HEK293 (cell line): Measurements from ENCODE around the gene ARIH2.

ENCODE experiments used
- CTCF ChIA-PET: fragments of 350-600 bp; formaldehyde crosslinking; extraction: SDS; loops from one replicate; lab custom pipeline; 2021; ENCODE audit warnings: antibody characterized with exemption; lab: Yijun Ruan, JAX
- POLR2A ChIA-PET: fragments of 300-600 bp; formaldehyde crosslinking; extraction: SDS; loops from one replicate; lab custom pipeline; 2020; ENCODE audit warnings: antibody characterized with exemption, inconsistent platforms; lab: Yijun Ruan, JAX
- H3K27ac ChIP-seq: fragments of 200-500 bp; sonication (Bioruptor generic); 2 replicates; pipeline ENCODE4 v1.5.1; 2014; ENCODE audit warnings: low read depth, low read length, control low read depth, inconsistent platforms; ENCODE audit errors: extremely low read depth
- H3K36me3 ChIP-seq, 2 experiments: fragments of 200-500 bp in 1 of 2; sonication (Bioruptor generic) in 1 of 2; 1 replicate in 1 of 2; 2 replicates in 1 of 2; pipeline ENCODE4 v1.5.1; 2014 to 2017; ENCODE audit warnings: inconsistent platforms in 2 of 2, low read length in 2 of 2; ENCODE audit not compliant: control insufficient read depth in 2 of 2, insufficient read depth in 1 of 2
- H3K4me1 ChIP-seq: fragments of 200-500 bp; sonication (Bioruptor generic); 2 replicates; pipeline ENCODE4 v1.5.1; 2014; ENCODE audit warnings: mild to moderate bottlenecking, low read length, inconsistent platforms; ENCODE audit not compliant: control insufficient read depth, insufficient read depth
- H3K4me3 ChIP-seq: 2 replicates; pipeline ENCODE4 v1.5.1; 2011; ENCODE audit warnings: low read depth, mild to moderate bottlenecking, control low read depth, low read length, moderate library complexity
- H3K9me3 ChIP-seq: fragments of 200-500 bp; sonication (Bioruptor generic); 2 replicates; pipeline ENCODE4 v1.5.1; 2014; ENCODE audit warnings: low read depth, low read length, inconsistent platforms; ENCODE audit not compliant: control insufficient read depth, insufficient read depth
- BCL11B ChIP-seq: fragments of 450-650 bp; formaldehyde crosslinking; IDR thresholded peaks from 2 replicates; pipeline ENCODE4 v1.5.1; 2016; ENCODE audit warnings: low read depth, missing biosample characterization, missing genetic modification characterization
- GLI4 ChIP-seq: fragments of 450-650 bp; formaldehyde crosslinking; IDR thresholded peaks from 2 replicates; pipeline ENCODE4 v1.5.1; 2016; ENCODE audit warnings: missing biosample characterization, missing genetic modification characterization
- HOXD13 ChIP-seq: sonication (generic); formaldehyde crosslinking; IDR thresholded peaks from 2 replicates; pipeline ENCODE4 v1.8.0; 2022; ENCODE audit warnings: missing genetic modification reagents, borderline replicate concordance
- KLF7 ChIP-seq: fragments of 450-650 bp; formaldehyde crosslinking; IDR thresholded peaks from 2 replicates; pipeline ENCODE4 v1.5.1; 2016; ENCODE audit warnings: missing biosample characterization, missing genetic modification characterization, borderline replicate concordance
- MYNN ChIP-seq: fragments of 450-650 bp; formaldehyde crosslinking; IDR thresholded peaks from 2 replicates; pipeline ENCODE4 v1.5.1; 2016; ENCODE audit warnings: missing biosample characterization, missing genetic modification characterization, borderline replicate concordance
- SETDB1 ChIP-seq: IDR thresholded peaks from one replicate; pipeline ENCODE4 v1.6.1; 2017; ENCODE audit warnings: mild to moderate bottlenecking, low read length, moderate library complexity, mixed read lengths; ENCODE audit not compliant: insufficient read length
- TRIM28 ChIP-seq: IDR thresholded peaks from 2 replicates; pipeline ENCODE4 v1.6.1; 2011; ENCODE audit warnings: low read length, control low read depth, borderline replicate concordance
- ZBTB17 ChIP-seq: fragments of 450-650 bp; formaldehyde crosslinking; IDR thresholded peaks from 2 replicates; pipeline ENCODE4 v1.5.1; 2016; ENCODE audit warnings: missing biosample characterization, missing genetic modification characterization
- ZBTB20 ChIP-seq: fragments of 450-650 bp; formaldehyde crosslinking; IDR thresholded peaks from 2 replicates; pipeline ENCODE4 v1.5.1; 2016; ENCODE audit warnings: missing biosample characterization, missing genetic modification characterization
- ZFHX2 ChIP-seq: fragments of 450-650 bp; formaldehyde crosslinking; conservative IDR thresholded peaks from 2 replicates; pipeline ENCODE4 v1.5.1; 2016; ENCODE audit warnings: missing biosample characterization, missing genetic modification characterization
- ZNF10 ChIP-seq: fragments of 450-650 bp; formaldehyde crosslinking; IDR thresholded peaks from 2 replicates; pipeline ENCODE4 v1.5.1; 2017; ENCODE audit warnings: missing biosample characterization, missing genetic modification characterization
- ZNF121 ChIP-seq: fragments of 450-650 bp; formaldehyde crosslinking; IDR thresholded peaks from 2 replicates; pipeline ENCODE4 v1.5.1; 2016; ENCODE audit warnings: missing biosample characterization, missing genetic modification characterization
- ZNF132 ChIP-seq: fragments of 450-650 bp; formaldehyde crosslinking; IDR thresholded peaks from 2 replicates; pipeline ENCODE4 v1.5.1; 2017; ENCODE audit warnings: missing biosample characterization, missing genetic modification characterization, borderline replicate concordance
- ZNF18 ChIP-seq: fragments of 450-650 bp; formaldehyde crosslinking; IDR thresholded peaks from 2 replicates; pipeline ENCODE4 v1.5.1; 2016; ENCODE audit warnings: missing biosample characterization, missing genetic modification characterization
- ZNF274 ChIP-seq, 2 experiments: fragments of 200-500 bp in 1 of 2; fragments of 450-650 bp in 1 of 2; sonication (Bioruptor generic) in 1 of 2; formaldehyde crosslinking in 1 of 2; IDR thresholded peaks; 2 replicates each; pipeline versions ENCODE4 v1.5.1 to v1.6.1; 2014 to 2016; ENCODE audit warnings: borderline replicate concordance in 1 of 2, inconsistent platforms in 1 of 2, low read length in 1 of 2, missing biosample characterization in 1 of 2, missing genetic modification characterization in 1 of 2
- ZNF341 ChIP-seq: fragments of 450-650 bp; formaldehyde crosslinking; IDR thresholded peaks from 2 replicates; pipeline ENCODE4; 2016; ENCODE audit warnings: low read depth, missing biosample characterization, missing genetic modification characterization
- ZNF394 ChIP-seq: fragments of 450-650 bp; formaldehyde crosslinking; IDR thresholded peaks from 2 replicates; pipeline ENCODE4 v1.5.1; 2016; ENCODE audit warnings: missing biosample characterization, missing genetic modification characterization, mild to moderate bottlenecking, moderate library complexity, borderline replicate concordance
- ZNF510 ChIP-seq: fragments of 450-650 bp; formaldehyde crosslinking; IDR thresholded peaks from 2 replicates; pipeline ENCODE4 v1.5.1; 2018; ENCODE audit warnings: mild to moderate bottlenecking, missing genetic modification characterization, missing biosample characterization; ENCODE audit not compliant: insufficient replicate concordance
- ZNF560 ChIP-seq: fragments of 450-650 bp; formaldehyde crosslinking; IDR thresholded peaks from 2 replicates; pipeline ENCODE4 v1.5.1; 2017; ENCODE audit warnings: missing biosample characterization, missing genetic modification characterization, borderline replicate concordance
- ZNF600 ChIP-seq: fragments of 450-650 bp; formaldehyde crosslinking; IDR thresholded peaks from 2 replicates; pipeline ENCODE4 v1.5.1; 2016; ENCODE audit warnings: missing biosample characterization, missing genetic modification characterization
- ZNF645 ChIP-seq: fragments of 450-650 bp; formaldehyde crosslinking; IDR thresholded peaks from 2 replicates; pipeline ENCODE4; 2016; ENCODE audit warnings: missing biosample characterization, missing genetic modification characterization
- ZNF768 ChIP-seq: fragments of 450-650 bp; formaldehyde crosslinking; IDR thresholded peaks from 2 replicates; pipeline ENCODE4 v1.5.1; 2018; ENCODE audit warnings: missing biosample characterization, mild to moderate bottlenecking, missing genetic modification characterization
- ZNF792 ChIP-seq: fragments of 450-650 bp; formaldehyde crosslinking; IDR thresholded peaks from 2 replicates; pipeline ENCODE4 v1.5.1; 2016; ENCODE audit warnings: missing biosample characterization, missing genetic modification characterization
- ZSCAN30 ChIP-seq: fragments of 450-650 bp; IDR thresholded peaks from 2 replicates; pipeline ENCODE4 v1.5.1; 2018; ENCODE audit warnings: missing biosample characterization, mild to moderate bottlenecking, missing genetic modification characterization, moderate library complexity
- TF ChIP-seq, protein P1 (sequence below): fragments of 450-650 bp; formaldehyde crosslinking; IDR thresholded peaks from 2 replicates; pipeline ENCODE4 v1.5.1; 2017; ENCODE audit warnings: missing biosample characterization, missing genetic modification characterization
- TF ChIP-seq, protein P2 (sequence below): fragments of 450-650 bp; IDR thresholded peaks from 2 replicates; pipeline ENCODE4 v1.5.1; 2018; ENCODE audit warnings: missing biosample characterization, mild to moderate bottlenecking, missing genetic modification characterization
- TF ChIP-seq, protein P3 (sequence below): fragments of 450-650 bp; formaldehyde crosslinking; IDR thresholded peaks from 2 replicates; pipeline ENCODE4 v1.5.1; 2017; ENCODE audit warnings: missing biosample characterization, mild to moderate bottlenecking, missing genetic modification characterization, moderate library complexity
- TF ChIP-seq, protein P4 (sequence below): fragments of 450-650 bp; formaldehyde crosslinking; IDR thresholded peaks from 2 replicates; pipeline ENCODE4 v1.5.1; 2017; ENCODE audit warnings: missing biosample characterization, missing genetic modification characterization

Gene ARIH2

DNA sequence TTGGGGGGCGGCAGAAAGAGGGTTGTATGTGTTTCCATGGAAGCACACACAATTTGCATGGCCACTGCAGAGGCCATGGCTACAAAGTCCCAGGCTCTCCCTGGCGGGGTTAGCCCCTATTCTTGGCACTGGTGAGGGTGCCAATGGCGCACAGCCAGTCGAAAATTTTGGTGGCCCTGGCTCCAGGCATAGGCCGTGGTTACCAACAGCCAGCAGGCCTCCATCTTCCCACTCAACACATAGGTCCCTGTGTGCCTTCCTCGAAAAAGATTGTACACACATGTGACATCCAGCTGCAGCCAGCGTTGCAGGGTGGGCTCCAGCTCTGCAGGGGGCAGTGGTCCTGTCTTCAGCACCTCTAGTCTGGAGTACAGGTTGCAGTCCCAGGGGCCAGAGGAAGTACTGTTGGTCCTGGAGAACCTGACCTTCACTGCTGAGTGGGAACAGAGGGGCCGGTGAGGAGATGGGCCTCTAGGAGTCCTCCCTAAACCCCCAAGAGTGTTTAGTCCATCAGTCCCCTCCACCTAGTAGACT is 78.5 kb downstream of the ARIH2 start:
- CTCF ChIA-PET: interaction anchor here (1.0 kb wide), 1 partner anchor 9 kb away, joined by 3 read pairs; no protein-coding TSS in a partner anchor
- H3K36me3 ChIP-seq: peaks cover 0 to 17% of the 10 kb centered on the region in 2 experiments; a peak in 2 of 3 replicates

DNA sequence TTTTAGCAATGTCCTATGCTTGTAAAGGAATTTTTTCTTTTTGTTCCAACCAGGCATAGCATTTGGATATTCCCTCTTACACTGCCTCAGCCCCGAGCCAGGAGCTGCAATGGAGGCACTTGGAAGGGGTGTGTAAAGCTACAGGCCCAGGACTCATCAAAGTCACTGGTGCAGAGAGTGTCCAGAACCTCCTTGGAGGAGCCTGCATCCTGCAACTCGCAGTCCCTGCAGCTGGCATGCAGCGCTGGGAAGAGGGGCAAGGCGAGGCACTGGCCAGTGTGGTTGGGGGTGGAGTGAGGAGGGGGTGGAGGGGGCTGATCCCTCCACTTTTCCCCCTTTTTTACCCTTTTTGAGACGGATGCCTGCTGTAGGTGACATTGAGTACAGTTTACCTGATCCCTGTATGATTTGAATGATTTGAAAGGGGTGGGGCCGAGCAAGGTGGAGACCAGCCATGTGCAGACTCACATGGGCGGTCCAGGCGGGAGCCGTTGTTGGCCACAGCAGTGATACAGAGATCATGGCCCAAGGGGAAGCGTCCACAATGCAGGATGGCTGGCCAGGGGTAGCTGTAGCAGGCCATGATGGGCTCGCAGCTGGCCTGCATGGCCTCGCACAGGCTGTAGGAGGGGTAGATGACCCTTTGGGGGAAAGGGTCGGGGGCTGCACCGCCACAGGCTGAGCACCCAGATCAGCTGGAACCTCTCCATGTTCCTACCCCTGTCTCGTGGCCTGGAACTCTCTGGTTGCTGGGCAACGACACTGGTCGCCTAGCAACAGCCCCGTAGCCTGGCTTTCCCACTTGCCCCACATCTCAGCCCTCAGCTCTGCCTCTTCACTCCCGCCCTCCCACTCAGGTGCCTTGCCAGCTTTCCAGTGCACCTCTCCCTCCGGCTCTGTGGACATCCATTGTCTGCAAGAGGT is 79.3 kb downstream of the ARIH2 start:
- ChIA-PET CTCF (interaction anchor here (0.7 kb wide), 1 partner anchor 20 kb away, joined by 3 read pairs; the partner anchor contains the start of gene DALRD3), POLR2A (interaction anchor here (5.6 kb wide), 1 partner anchor 9 kb away, joined by 34 read pairs; the partner anchor contains the start of gene WDR6)
- no peak overlapping the region for H3K4me3 ChIP-seq
- H3K27ac ChIP-seq: no peak overlapping the region
- H3K4me1 ChIP-seq: peaks cover 13% of the 10 kb centered on the region
- H3K9me3 ChIP-seq: no peaks in the 10 kb centered on the region
- peaks cover 0 to 17% of the 10 kb centered on the region in 2 experiments; a peak in 2 of 3 replicates for H3K36me3 ChIP-seq
- TF ChIP-seq ZBTB17 (tag by site-specific recombination) (peak; percentile 44), ZNF18 (tag by site-specific recombination) (no peak), SETDB1 (no peak), ZNF600 (tag by site-specific recombination) (peak; percentile 79), ZFHX2 (tag by site-specific recombination) (peak; percentile 41), ZNF121 (tag by site-specific recombination) (no peak), ZNF341 (tag by site-specific recombination) (peak; percentile 40; the same call in 1 of the 2 replicates), MYNN (tag by site-specific recombination) (peak; percentile 97)
- TF ChIP-seq, protein P1, sequence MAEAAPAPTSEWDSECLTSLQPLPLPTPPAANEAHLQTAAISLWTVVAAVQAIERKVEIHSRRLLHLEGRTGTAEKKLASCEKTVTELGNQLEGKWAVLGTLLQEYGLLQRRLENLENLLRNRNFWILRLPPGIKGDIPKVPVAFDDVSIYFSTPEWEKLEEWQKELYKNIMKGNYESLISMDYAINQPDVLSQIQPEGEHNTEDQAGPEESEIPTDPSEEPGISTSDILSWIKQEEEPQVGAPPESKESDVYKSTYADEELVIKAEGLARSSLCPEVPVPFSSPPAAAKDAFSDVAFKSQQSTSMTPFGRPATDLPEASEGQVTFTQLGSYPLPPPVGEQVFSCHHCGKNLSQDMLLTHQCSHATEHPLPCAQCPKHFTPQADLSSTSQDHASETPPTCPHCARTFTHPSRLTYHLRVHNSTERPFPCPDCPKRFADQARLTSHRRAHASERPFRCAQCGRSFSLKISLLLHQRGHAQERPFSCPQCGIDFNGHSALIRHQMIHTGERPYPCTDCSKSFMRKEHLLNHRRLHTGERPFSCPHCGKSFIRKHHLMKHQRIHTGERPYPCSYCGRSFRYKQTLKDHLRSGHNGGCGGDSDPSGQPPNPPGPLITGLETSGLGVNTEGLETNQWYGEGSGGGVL (tag by site-specific recombination): peak; percentile 41; the same call in 1 of the 2 replicates
- TF ChIP-seq, protein P2, sequence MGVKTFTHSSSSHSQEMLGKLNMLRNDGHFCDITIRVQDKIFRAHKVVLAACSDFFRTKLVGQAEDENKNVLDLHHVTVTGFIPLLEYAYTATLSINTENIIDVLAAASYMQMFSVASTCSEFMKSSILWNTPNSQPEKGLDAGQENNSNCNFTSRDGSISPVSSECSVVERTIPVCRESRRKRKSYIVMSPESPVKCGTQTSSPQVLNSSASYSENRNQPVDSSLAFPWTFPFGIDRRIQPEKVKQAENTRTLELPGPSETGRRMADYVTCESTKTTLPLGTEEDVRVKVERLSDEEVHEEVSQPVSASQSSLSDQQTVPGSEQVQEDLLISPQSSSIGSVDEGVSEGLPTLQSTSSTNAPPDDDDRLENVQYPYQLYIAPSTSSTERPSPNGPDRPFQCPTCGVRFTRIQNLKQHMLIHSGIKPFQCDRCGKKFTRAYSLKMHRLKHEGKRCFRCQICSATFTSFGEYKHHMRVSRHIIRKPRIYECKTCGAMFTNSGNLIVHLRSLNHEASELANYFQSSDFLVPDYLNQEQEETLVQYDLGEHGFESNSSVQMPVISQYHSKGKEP: 0 out of 2 replicates have a peak, but pooled peaks have one; percentile 58
- TF ChIP-seq, all 188 proteins: peak for 7

More for the DNA sequence above, 78.5 kb downstream of the ARIH2 start:
- no peak for TF ChIP-seq ZSCAN30 (tag by site-specific recombination)
- no peak for TF ChIP-seq ZNF792
- TF ChIP-seq, protein P3, sequence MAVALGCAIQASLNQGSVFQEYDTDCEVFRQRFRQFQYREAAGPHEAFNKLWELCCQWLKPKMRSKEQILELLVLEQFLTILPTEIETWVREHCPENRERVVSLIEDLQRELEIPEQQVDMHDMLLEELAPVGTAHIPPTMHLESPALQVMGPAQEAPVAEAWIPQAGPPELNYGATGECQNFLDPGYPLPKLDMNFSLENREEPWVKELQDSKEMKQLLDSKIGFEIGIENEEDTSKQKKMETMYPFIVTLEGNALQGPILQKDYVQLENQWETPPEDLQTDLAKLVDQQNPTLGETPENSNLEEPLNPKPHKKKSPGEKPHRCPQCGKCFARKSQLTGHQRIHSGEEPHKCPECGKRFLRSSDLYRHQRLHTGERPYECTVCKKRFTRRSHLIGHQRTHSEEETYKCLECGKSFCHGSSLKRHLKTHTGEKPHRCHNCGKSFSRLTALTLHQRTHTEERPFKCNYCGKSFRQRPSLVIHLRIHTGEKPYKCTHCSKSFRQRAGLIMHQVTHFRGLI (tag by site-specific recombination): no peak
- TF ChIP-seq ZNF768 (tag by site-specific recombination): no peak
- no peak for TF ChIP-seq ZNF560
- no peak for TF ChIP-seq ZNF394 (tag by site-specific recombination)
- no peak for TF ChIP-seq HOXD13 (CRISPR knock-in tag)
- no peak for TF ChIP-seq ZNF645 (tag by site-specific recombination)
- TF ChIP-seq ZNF510 (tag by site-specific recombination): no peak
- no peak for TF ChIP-seq KLF7 (tag by site-specific recombination)
- TF ChIP-seq, protein P4, sequence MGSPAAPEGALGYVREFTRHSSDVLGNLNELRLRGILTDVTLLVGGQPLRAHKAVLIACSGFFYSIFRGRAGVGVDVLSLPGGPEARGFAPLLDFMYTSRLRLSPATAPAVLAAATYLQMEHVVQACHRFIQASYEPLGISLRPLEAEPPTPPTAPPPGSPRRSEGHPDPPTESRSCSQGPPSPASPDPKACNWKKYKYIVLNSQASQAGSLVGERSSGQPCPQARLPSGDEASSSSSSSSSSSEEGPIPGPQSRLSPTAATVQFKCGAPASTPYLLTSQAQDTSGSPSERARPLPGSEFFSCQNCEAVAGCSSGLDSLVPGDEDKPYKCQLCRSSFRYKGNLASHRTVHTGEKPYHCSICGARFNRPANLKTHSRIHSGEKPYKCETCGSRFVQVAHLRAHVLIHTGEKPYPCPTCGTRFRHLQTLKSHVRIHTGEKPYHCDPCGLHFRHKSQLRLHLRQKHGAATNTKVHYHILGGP (tag by site-specific recombination): no peak
- no peak for TF ChIP-seq GLI4 (tag by site-specific recombination)
- TF ChIP-seq TRIM28: no peak
- TF ChIP-seq ZBTB20 (tag by site-specific recombination): no peak
- TF ChIP-seq ZNF132 (tag by site-specific recombination): no peak
- TF ChIP-seq ZNF274 (IDR thresholded peaks at IDR 0.05; ENCODE audit: low read length): no peak
- TF ChIP-seq ZNF274 (tag by site-specific recombination; IDR thresholded peaks at IDR 0.05; ENCODE audit: borderline replicate concordance): no peak
- TF ChIP-seq BCL11B (tag by site-specific recombination): no peak
- no peak for TF ChIP-seq ZNF10
- POLR2A ChIA-PET: interaction anchor here (1.4 to 5.6 kb wide), 2 partner anchors 10 to 17 kb away, joined by 3 to 34 read pairs; partner anchors contain the start of gene WDR6
- no peak overlapping the region for H3K4me3 ChIP-seq
- peaks cover 13% of the 10 kb centered on the region for H3K4me1 ChIP-seq
- no peaks in the 10 kb centered on the region for H3K9me3 ChIP-seq
- no peak overlapping the region for H3K27ac ChIP-seq
